ENCODE measurements around the gene NLRP10.

The NLRP10 gene

DNA sequence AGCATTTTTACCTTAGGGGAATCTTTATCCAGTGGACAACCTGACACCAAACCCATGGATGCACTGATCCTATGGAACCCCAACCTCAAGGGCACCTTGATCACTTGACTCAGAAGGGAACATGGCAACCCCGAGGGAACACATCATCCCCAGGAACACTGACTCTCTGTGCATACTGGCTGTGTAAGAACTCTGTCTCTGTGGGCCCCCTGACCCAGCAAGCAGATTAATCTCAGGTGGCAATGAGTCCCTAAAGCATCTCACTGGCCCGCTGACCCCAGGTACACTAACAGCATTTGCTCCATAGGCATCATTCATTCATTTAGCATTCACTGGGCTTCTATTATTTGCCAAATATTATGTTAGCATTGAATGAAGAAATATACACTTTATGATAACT is 38.8 kb upstream of the NLRP10 start:
- H2AFZ ChIP-seq (ENCODE audit: low read depth, low read length): no peak overlapping the region
- no peak overlapping the region for H3K23ac ChIP-seq (ENCODE audit: low read length in 2 of 2)
- WGBS: 91% methylated on average over 1 of the region's 2 CpGs
- H3K4me1 ChIP-seq (ENCODE audit: control insufficient read depth, insufficient read depth, low read depth, low read length): no peaks in the 10 kb centered on the region
- H3K14ac ChIP-seq (ENCODE audit: low read length in 2 of 2): no peak overlapping the region
- no peak overlapping the region for H4K8ac ChIP-seq (ENCODE audit: low read length)
- H3K4me3 ChIP-seq (ENCODE audit: insufficient read depth in 1 of 2, low read depth in 1 of 2, low read length in 2 of 2): no peak overlapping the region
- no peak overlapping the region for H2BK120ac ChIP-seq (ENCODE audit: low read depth, low read length)
- no peak overlapping the region for H2BK5ac ChIP-seq (ENCODE audit: low read depth, low read length, poor library complexity, severe bottlenecking)
- H3K27me3 ChIP-seq (ENCODE audit: control insufficient read depth in 1 of 2, insufficient read depth in 1 of 2, low read length in 2 of 2): peaks cover 0 to 7% of the 10 kb centered on the region in 2 experiments
- H3K9ac ChIP-seq (ENCODE audit: low read length): no peak overlapping the region
- no peaks in the 10 kb centered on the region for H3K79me1 ChIP-seq (replicated peaks; ENCODE audit: low read length, poor library complexity, severe bottlenecking)
- H3K4ac ChIP-seq (ENCODE audit: low read depth in 1 of 2, low read length in 2 of 2): no peak overlapping the region
- H3K4me2 ChIP-seq (ENCODE audit: low read length, poor library complexity, severe bottlenecking): no peak overlapping the region
- H2AK5ac ChIP-seq (ENCODE audit: low read length, severe bottlenecking): no peak overlapping the region
- no peak overlapping the region for H2BK15ac ChIP-seq (ENCODE audit: low read depth, poor library complexity, severe bottlenecking)
- no peak overlapping the region for H2BK12ac ChIP-seq (ENCODE audit: low read length in 2 of 2)
- no peak for DNase-seq
- no peaks in the 10 kb centered on the region for H3K9me3 ChIP-seq (ENCODE audit: control insufficient read depth, low read length)
- H3K27ac ChIP-seq (ENCODE audit: low read length, poor library complexity, severe bottlenecking): no peak overlapping the region
- no peak overlapping the region for H4K91ac ChIP-seq (ENCODE audit: low read length)
- peaks cover 3 to 16% of the 10 kb centered on the region in 2 experiments for H3K36me3 ChIP-seq (ENCODE audit: control insufficient read depth in 1 of 2, insufficient read depth in 2 of 2, low read depth in 1 of 2, low read length in 2 of 2)
- H3K18ac ChIP-seq (ENCODE audit: low read depth in 1 of 2, low read length in 2 of 2): no peak overlapping the region

DNA sequence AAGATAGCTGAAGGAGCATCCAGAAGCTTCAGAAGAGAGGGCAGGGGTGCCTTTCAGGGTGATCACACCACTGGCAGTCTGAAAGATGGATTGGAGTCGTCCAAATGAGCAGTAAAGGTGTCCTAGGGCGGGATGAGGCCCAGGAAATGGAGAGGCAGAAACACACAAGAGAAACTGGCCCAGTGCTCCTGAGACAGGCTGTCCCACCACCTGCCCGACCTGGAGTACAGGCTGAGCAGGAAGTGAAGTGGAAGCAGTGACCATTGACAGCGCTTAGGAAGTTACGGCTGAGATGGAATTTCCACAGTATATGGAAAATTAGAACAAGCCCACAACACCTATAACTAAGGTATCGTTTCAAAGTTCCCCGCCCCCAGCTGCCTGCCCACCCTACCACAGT is 37.9 kb upstream of the NLRP10 start:
- Histone ChIP-seq H2AFZ (ENCODE audit: low read depth, low read length) (no peak overlapping the region), H3K18ac (ENCODE audit: low read depth in 1 of 2, low read length in 2 of 2) (no peak overlapping the region), H2AK5ac (ENCODE audit: low read length, severe bottlenecking) (no peak overlapping the region), H3K27me3 (ENCODE audit: control insufficient read depth in 1 of 2, insufficient read depth in 1 of 2, low read length in 2 of 2) (peaks cover 0 to 7% of the 10 kb centered on the region in 2 experiments), H3K14ac (ENCODE audit: low read length in 2 of 2) (no peak overlapping the region), H3K4me3 (ENCODE audit: insufficient read depth in 1 of 2, low read depth in 1 of 2, low read length in 2 of 2) (no peak overlapping the region), H3K9ac (ENCODE audit: low read length) (no peak overlapping the region), H3K27ac (ENCODE audit: low read length, poor library complexity, severe bottlenecking) (no peak overlapping the region), H2BK120ac (ENCODE audit: low read depth, low read length) (no peak overlapping the region), H2BK5ac (ENCODE audit: low read depth, low read length, poor library complexity, severe bottlenecking) (no peak overlapping the region), H3K4ac (ENCODE audit: low read depth in 1 of 2, low read length in 2 of 2) (no peak overlapping the region), H2BK15ac (ENCODE audit: low read depth, poor library complexity, severe bottlenecking) (no peak overlapping the region), H4K8ac (ENCODE audit: low read length) (no peak overlapping the region), H3K36me3 (ENCODE audit: control insufficient read depth in 1 of 2, insufficient read depth in 2 of 2, low read depth in 1 of 2, low read length in 2 of 2) (peaks cover 8 to 24% of the 10 kb centered on the region in 2 experiments), H3K23ac (ENCODE audit: low read length in 2 of 2) (no peak overlapping the region), H3K79me1 (replicated peaks; ENCODE audit: low read length, poor library complexity, severe bottlenecking) (no peaks in the 10 kb centered on the region), H2BK12ac (ENCODE audit: low read length in 2 of 2) (no peak overlapping the region), H3K4me1 (ENCODE audit: control insufficient read depth, insufficient read depth, low read depth, low read length) (no peaks in the 10 kb centered on the region), H4K91ac (ENCODE audit: low read length) (no peak overlapping the region), H3K4me2 (ENCODE audit: low read length, poor library complexity, severe bottlenecking) (no peak overlapping the region), H3K9me3 (ENCODE audit: control insufficient read depth, low read length) (no peaks in the 10 kb centered on the region)
- WGBS: 92% methylated on average over 7 of the region's 7 CpGs
- no peak for DNase-seq

GRCh38 chr11:8002676-8003075 is 37.4 kb upstream of the NLRP10 start:
- H2BK12ac ChIP-seq (ENCODE audit: low read length in 2 of 2): no peak overlapping the region
- no peak overlapping the region for H3K4me2 ChIP-seq (ENCODE audit: low read length, poor library complexity, severe bottlenecking)
- no peaks in the 10 kb centered on the region for H3K79me1 ChIP-seq (replicated peaks; ENCODE audit: low read length, poor library complexity, severe bottlenecking)
- no peak overlapping the region for H3K4me3 ChIP-seq (ENCODE audit: insufficient read depth in 1 of 2, low read depth in 1 of 2, low read length in 2 of 2)
- no peak overlapping the region for H3K27ac ChIP-seq (ENCODE audit: low read length, poor library complexity, severe bottlenecking)
- H3K9ac ChIP-seq (ENCODE audit: low read length): no peak overlapping the region
- H2BK15ac ChIP-seq (ENCODE audit: low read depth, poor library complexity, severe bottlenecking): no peak overlapping the region
- H3K27me3 ChIP-seq (ENCODE audit: control insufficient read depth in 1 of 2, insufficient read depth in 1 of 2, low read length in 2 of 2): peaks cover 0 to 7% of the 10 kb centered on the region in 2 experiments
- no peak overlapping the region for H3K4ac ChIP-seq (ENCODE audit: low read depth in 1 of 2, low read length in 2 of 2)
- no peak overlapping the region for H4K91ac ChIP-seq (ENCODE audit: low read length)
- no peak for DNase-seq
- H2AFZ ChIP-seq (ENCODE audit: low read depth, low read length): no peak overlapping the region
- no peaks in the 10 kb centered on the region for H3K4me1 ChIP-seq (ENCODE audit: control insufficient read depth, insufficient read depth, low read depth, low read length)
- WGBS: 91% methylated on average over 1 of the region's 1 CpG
- H2AK5ac ChIP-seq (ENCODE audit: low read length, severe bottlenecking): no peak overlapping the region
- H3K9me3 ChIP-seq (ENCODE audit: control insufficient read depth, low read length): no peaks in the 10 kb centered on the region
- no peak overlapping the region for H2BK120ac ChIP-seq (ENCODE audit: low read depth, low read length)
- H3K18ac ChIP-seq (ENCODE audit: low read depth in 1 of 2, low read length in 2 of 2): no peak overlapping the region
- H3K36me3 ChIP-seq (ENCODE audit: control insufficient read depth in 1 of 2, insufficient read depth in 2 of 2, low read depth in 1 of 2, low read length in 2 of 2): peaks cover 9 to 29% of the 10 kb centered on the region in 2 experiments
- H4K8ac ChIP-seq (ENCODE audit: low read length): no peak overlapping the region
- H3K23ac ChIP-seq (ENCODE audit: low read length in 2 of 2): no peak overlapping the region
- no peak overlapping the region for H3K14ac ChIP-seq (ENCODE audit: low read length in 2 of 2)
- H2BK5ac ChIP-seq (ENCODE audit: low read depth, low read length, poor library complexity, severe bottlenecking): no peak overlapping the region

GRCh38 chr11:8000390-8000789 is 35.1 kb upstream of the NLRP10 start:
- no peak overlapping the region for H2AFZ ChIP-seq (ENCODE audit: low read depth, low read length)
- no peak overlapping the region for H2BK5ac ChIP-seq (ENCODE audit: low read depth, low read length, poor library complexity, severe bottlenecking)
- no peak overlapping the region for H4K91ac ChIP-seq (ENCODE audit: low read length)
- no peak for DNase-seq
- H3K27ac ChIP-seq (ENCODE audit: low read length, poor library complexity, severe bottlenecking): no peak overlapping the region
- H3K14ac ChIP-seq (ENCODE audit: low read length in 2 of 2): no peak overlapping the region
- no peak overlapping the region for H3K4me3 ChIP-seq (ENCODE audit: insufficient read depth in 1 of 2, low read depth in 1 of 2, low read length in 2 of 2)
- no peak overlapping the region for H2BK120ac ChIP-seq (ENCODE audit: low read depth, low read length)
- no peak overlapping the region for H2BK12ac ChIP-seq (ENCODE audit: low read length in 2 of 2)
- H3K27me3 ChIP-seq (ENCODE audit: control insufficient read depth in 1 of 2, insufficient read depth in 1 of 2, low read length in 2 of 2): peaks cover 0 to 2% of the 10 kb centered on the region in 2 experiments
- H3K79me1 ChIP-seq (replicated peaks; ENCODE audit: low read length, poor library complexity, severe bottlenecking): peaks cover 1% of the 10 kb centered on the region
- no peak overlapping the region for H2AK5ac ChIP-seq (ENCODE audit: low read length, severe bottlenecking)
- H2BK15ac ChIP-seq (ENCODE audit: low read depth, poor library complexity, severe bottlenecking): no peak overlapping the region
- no peak overlapping the region for H3K4me2 ChIP-seq (ENCODE audit: low read length, poor library complexity, severe bottlenecking)
- no peak overlapping the region for H3K23ac ChIP-seq (ENCODE audit: low read length in 2 of 2)
- H3K18ac ChIP-seq (ENCODE audit: low read depth in 1 of 2, low read length in 2 of 2): no peak overlapping the region
- no peaks in the 10 kb centered on the region for H3K9me3 ChIP-seq (ENCODE audit: control insufficient read depth, low read length)
- no peak overlapping the region for H3K4ac ChIP-seq (ENCODE audit: low read depth in 1 of 2, low read length in 2 of 2)
- no peaks in the 10 kb centered on the region for H3K4me1 ChIP-seq (ENCODE audit: control insufficient read depth, insufficient read depth, low read depth, low read length)
- H4K8ac ChIP-seq (ENCODE audit: low read length): no peak overlapping the region
- 75% methylated on average over 4 of the region's 5 CpGs for WGBS
- no peak overlapping the region for H3K9ac ChIP-seq (ENCODE audit: low read length)
- peaks cover 15 to 52% of the 10 kb centered on the region in 2 experiments for H3K36me3 ChIP-seq (ENCODE audit: control insufficient read depth in 1 of 2, insufficient read depth in 2 of 2, low read depth in 1 of 2, low read length in 2 of 2)
